Lung (tissue), 12 donors: ENCODE measurements around the gene PYDC2. TPM values are rescaled to one million over a fixed set of nuclear protein-coding genes. Genes with fewer than 3 reads are reported as not detected.

Source experiments
- ATAC-seq: fragments of 200-7000 bp; cut with Tn5 transposase; one replicate; pipeline ENCODE4 v1.9.1; 2020; ENCODE audit warnings: moderate number of reproducible peaks; ENCODE audit not compliant: insufficient read depth, low FRiP score
- DNase-seq, 3 donors: peaks; one replicate each; pipeline ENCODE4 v3.0.0-alpha.2; 2013 to 2017
- H3K27ac ChIP-seq, 2 donors: one replicate each; pipeline ENCODE4 v1.5.1; 2013; ENCODE audit warnings: mild to moderate bottlenecking in 2 of 2, moderate library complexity in 2 of 2, control low read depth in 1 of 2, inconsistent platforms in 1 of 2, low read depth in 1 of 2, low read length in 1 of 2
- H3K27me3 ChIP-seq, 3 donors: one replicate each; pipeline ENCODE4 v1.5.1; 2013; ENCODE audit warnings: low read length in 2 of 3; ENCODE audit not compliant: control insufficient read depth in 3 of 3, insufficient read depth in 3 of 3
- H3K36me3 ChIP-seq, 4 donors: one replicate each; pipeline ENCODE4 v1.5.1; 2013; ENCODE audit warnings: low read length in 4 of 4, mild to moderate bottlenecking in 1 of 4, moderate library complexity in 1 of 4; ENCODE audit not compliant: control insufficient read depth in 4 of 4, insufficient read depth in 4 of 4
- H3K4me1 ChIP-seq, 5 donors: one replicate each; pipeline ENCODE4 v1.5.1; 2013; ENCODE audit warnings: low read length in 5 of 5, mild to moderate bottlenecking in 2 of 5, moderate library complexity in 1 of 5; ENCODE audit not compliant: control insufficient read depth in 5 of 5, insufficient read depth in 5 of 5
- H3K4me3 ChIP-seq: one replicate; pipeline ENCODE4 v1.5.1; 2013; ENCODE audit warnings: mild to moderate bottlenecking, control low read depth, moderate library complexity
- H3K9ac ChIP-seq, 2 donors: one replicate each; pipeline ENCODE4 v1.5.1; 2013; ENCODE audit warnings: low read length in 2 of 2, control low read depth in 1 of 2; ENCODE audit not compliant: insufficient read depth in 1 of 2
- H3K9me3 ChIP-seq, 4 donors: one replicate each; pipeline ENCODE4 v1.5.1; 2013; ENCODE audit warnings: low read length in 3 of 4, mild to moderate bottlenecking in 1 of 4, moderate library complexity in 1 of 4; ENCODE audit not compliant: control insufficient read depth in 4 of 4, insufficient read depth in 3 of 4
- CTCF ChIP-seq: IDR thresholded peaks from 2 replicates; pipeline ENCODE4 v1.5.1; 2012; ENCODE audit warnings: mild to moderate bottlenecking; ENCODE audit errors: control extremely low read depth, extremely low read depth
- WGBS, 2 donors: extraction: QIAGEN DNeasy Blood & Tissue Kit; methylation state at CpG; one replicate each; pipeline ENCODE4 v1.1.7; 2013; 5-methylcytosine and 5-hydroxymethylcytosine counted together
- polyA plus RNA-seq, 2 donors: library from polyadenylated mRNA; stranded (reverse); fragments of 200-250 nt; gene quantifications; one replicate each; pipeline ENCODE4 v1.2.1, GENCODE V29; 2013
- total RNA-seq, 2 donors: library from RNA; depleted of rRNA in 1 of 2; stranded (reverse); fragments of >200 nt in 1 of 2; gene quantifications; one replicate each; pipeline ENCODE4 v1.2.1, GENCODE V29; 2014 to 2021
- donor health status: control.
- donor health status: control.
- donor health status: Bipolar disorder and iron deficiency.
- donor health status: healthy.
- donor health status: DM: yes; HTN: yes; CAD: no.

The PYDC2 gene
- total and polyA plus RNA-seq, 4 donors: not detected

- H3K27ac ChIP-seq: no peak overlapping the region
- no peak overlapping the region for H3K4me3 ChIP-seq
- no peak for ATAC-seq
- H3K9ac ChIP-seq: no peak overlapping the region
- no peaks in the 10 kb centered on the region for H3K27me3 ChIP-seq
- no peak for TF ChIP-seq CTCF
- no peaks in the 10 kb centered on the region for H3K4me1 ChIP-seq
- H3K9me3 ChIP-seq: no peaks in the 10 kb centered on the region
- 82 to 85% methylated on average over 9 of the region's 9 CpGs for WGBS, 2 donors
- H3K36me3 ChIP-seq: no peaks in the 10 kb centered on the region
- DNase-seq: no peak
These were observed 45.4 kb upstream of the PYDC2 start for GRCh38 chr3:191415566-191415965.

- Histone ChIP-seq H3K9me3 (no peaks in the 10 kb centered on the region), H3K36me3 (no peaks in the 10 kb centered on the region), H3K4me1 (no peaks in the 10 kb centered on the region), H3K4me3 (no peak overlapping the region), H3K9ac (no peak overlapping the region), H3K27ac (no peak overlapping the region), H3K27me3 (no peaks in the 10 kb centered on the region)
- ATAC-seq (no peak), DNase-seq (no peak)
- no peak for TF ChIP-seq CTCF
- WGBS, 2 donors: 74 to 83% methylated on average over 6 of the region's 6 CpGs
These were observed 43.6 kb upstream of the PYDC2 start for GRCh38 chr3:191417457-191417729.

- Histone ChIP-seq H3K4me1 (no peaks in the 10 kb centered on the region), H3K27ac (no peak overlapping the region), H3K9ac (no peak overlapping the region), H3K27me3 (no peaks in the 10 kb centered on the region), H3K9me3 (no peaks in the 10 kb centered on the region), H3K36me3 (no peaks in the 10 kb centered on the region), H3K4me3 (no peak overlapping the region)
- WGBS, 2 donors: 89 to 95% methylated on average over 2 of the region's 2 CpGs
- no peak for ATAC-seq
- DNase-seq: no peak
- TF ChIP-seq CTCF: no peak
These were observed 40.2 kb upstream of the PYDC2 start for GRCh38 chr3:191420771-191421170.

- Histone ChIP-seq H3K4me1 (no peaks in the 10 kb centered on the region), H3K36me3 (no peaks in the 10 kb centered on the region), H3K27me3 (no peaks in the 10 kb centered on the region), H3K9me3 (no peaks in the 10 kb centered on the region), H3K4me3 (no peak overlapping the region), H3K9ac (no peak overlapping the region), H3K27ac (no peak overlapping the region)
- TF ChIP-seq CTCF: no peak
- WGBS, 2 donors: 74 to 81% methylated on average over 3 of the region's 3 CpGs
- ATAC-seq (no peak), DNase-seq (no peak)
These were observed 36.1 kb upstream of the PYDC2 start for GRCh38 chr3:191424881-191425280.
